Hematopoietic multipotent progenitor cell treated with erythropoietin and hydrocortisone succinate and interleukin-3 and kit ligand, for 4 days (in vitro differentiated cells): ENCODE data around the gene MARCHF2.

Experiments
- DNase-seq: peaks from one replicate; pipeline ENCODE4 v3.0.0-alpha.2; 2015

Gene MARCHF2

DNA sequence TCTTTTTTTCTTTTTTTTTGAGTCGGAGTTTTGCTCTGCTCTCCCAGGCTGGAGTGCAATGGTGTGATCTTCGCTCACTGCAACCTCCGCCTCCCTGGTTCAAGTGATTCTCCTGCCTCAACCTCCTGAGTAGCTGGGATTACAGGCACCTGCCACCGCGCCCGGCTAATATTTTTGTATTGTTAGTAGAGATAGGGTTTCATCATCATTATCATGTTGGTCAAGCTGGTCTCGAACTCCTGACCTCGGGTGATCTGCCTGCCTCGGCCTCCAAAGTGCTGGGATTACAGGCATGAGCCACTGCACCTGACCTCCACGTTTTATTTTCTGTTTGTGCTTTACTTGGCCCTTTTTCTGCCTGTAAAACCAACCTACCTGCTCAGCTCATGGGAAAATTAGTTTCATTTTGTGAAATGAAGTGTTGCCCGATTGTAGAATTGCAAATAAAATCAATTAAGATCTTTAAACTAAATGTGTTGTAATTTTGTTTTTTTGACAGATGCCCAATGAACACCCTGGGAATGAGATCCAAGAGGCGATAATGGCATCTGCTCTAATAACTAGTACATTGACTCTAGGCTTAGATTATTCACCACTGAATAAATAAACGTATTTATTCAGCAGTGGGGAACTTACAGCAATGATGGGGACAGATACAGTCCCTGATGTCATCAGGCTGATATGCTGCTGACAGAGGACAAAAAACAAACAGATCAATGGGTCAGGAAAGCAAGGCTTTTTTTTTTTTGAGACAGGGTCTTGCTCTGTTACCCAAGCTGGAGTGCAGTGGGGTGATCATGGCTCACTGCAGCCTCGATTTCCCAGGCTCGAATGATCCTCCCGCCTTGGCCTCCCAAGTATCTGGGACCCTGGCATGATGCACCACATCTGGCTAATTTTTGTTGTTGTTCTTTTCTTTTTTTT is 25.2 kb upstream of the MARCHF2 start:
- DNase-seq: no peak

DNA sequence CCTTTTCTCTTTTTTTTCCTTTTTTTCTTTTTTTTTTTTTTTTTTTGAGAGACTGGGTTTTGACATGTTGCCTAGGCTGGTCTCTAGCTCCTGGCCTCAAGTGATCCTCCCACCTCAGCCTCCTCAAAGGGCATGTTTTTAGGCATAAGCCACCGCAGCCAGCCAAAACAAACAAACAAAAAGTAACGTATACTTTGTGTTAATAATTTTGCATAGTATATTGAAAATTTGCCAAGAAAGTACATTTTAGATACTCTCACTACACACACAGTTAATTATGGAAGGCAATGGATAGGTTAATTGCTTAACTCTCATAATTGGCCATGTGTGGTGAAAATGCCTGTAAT is 24.5 kb upstream of the MARCHF2 start:
- DNase-seq: no peak

GRCh38 chr19:8389891-8390616 is 23.1 kb upstream of the MARCHF2 start, which contains the start of gene RAB11B:
Gene RAB11B, plus strand, starts transcription at chr19:8390360. Its CDS starts 57 bp downstream, at chr19:8390417.
- peak; percentile 100 for DNase-seq

- peak; percentile 97 for DNase-seq
These were observed 22.5 kb upstream of the MARCHF2 start for GRCh38 chr19:8390617-8390981.

GRCh38 chr19:8391198-8392016 is 21.7 kb upstream of the MARCHF2 start:
- DNase-seq: no peak

- no peak for DNase-seq
These were observed 21.0 kb upstream of the MARCHF2 start for GRCh38 chr19:8392017-8392591.

DNA sequence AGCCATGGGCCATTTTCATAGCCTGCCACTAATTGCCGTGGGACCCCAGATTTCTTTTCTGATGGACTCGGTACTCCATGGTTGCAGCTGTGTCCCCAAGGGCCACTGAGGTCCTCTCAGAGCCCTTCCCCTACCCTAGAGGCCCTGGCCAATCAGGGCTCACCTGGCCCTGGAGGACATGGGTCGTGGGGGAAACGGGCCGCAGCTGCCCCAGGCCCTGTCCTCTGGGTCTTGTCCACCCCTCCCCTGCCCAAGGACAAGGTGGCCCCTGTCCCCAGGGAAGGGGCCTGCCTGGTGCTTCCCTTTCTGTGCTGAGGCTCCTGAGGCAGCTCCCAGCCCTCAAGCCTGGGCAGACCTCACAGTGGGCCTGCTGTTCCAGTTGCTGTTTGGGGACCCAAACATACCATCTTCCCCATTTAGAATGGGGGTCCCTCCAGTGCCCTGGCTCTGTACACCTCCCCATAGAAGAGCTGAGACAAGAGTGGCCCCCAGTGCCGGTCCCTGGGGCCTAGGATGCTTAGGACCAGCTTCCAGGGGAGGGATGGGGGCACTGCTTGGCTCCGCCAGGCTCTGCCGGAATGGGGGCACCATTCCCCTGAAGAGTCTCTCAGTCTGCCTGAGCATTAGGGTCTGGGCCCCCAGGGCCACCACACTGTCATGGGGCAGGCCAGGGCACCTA is 19.8 kb upstream of the MARCHF2 start:
- no peak for DNase-seq

GRCh38 chr19:8393871-8394250 is 19.2 kb upstream of the MARCHF2 start:
- DNase-seq: no peak

DNA sequence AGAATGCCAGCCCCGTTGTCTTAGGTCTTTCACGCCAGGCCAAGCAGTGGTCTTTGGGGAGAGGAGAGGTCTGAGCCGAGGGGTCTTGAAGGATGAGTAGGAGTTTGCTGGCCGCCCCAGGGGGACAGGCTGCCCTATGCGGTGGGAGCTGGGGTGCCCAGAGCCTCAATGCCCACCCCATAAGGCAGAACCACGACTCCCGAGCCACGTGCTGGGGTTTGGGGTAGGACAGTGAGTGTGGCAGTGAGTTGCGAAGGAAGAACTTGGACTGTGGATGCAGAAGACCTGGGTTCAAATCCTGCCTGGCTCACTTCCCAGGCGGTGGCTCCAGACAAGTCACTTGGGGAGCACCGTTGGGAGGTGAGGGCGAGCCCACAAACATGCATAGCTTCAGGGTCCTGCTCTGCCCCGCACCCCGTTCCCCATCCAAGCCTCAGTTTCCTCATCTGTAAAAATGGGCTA is 17.5 kb upstream of the MARCHF2 start:
- no peak for DNase-seq

- DNase-seq: no peak
These were observed 16.9 kb upstream of the MARCHF2 start for GRCh38 chr19:8396185-8396562.

DNA sequence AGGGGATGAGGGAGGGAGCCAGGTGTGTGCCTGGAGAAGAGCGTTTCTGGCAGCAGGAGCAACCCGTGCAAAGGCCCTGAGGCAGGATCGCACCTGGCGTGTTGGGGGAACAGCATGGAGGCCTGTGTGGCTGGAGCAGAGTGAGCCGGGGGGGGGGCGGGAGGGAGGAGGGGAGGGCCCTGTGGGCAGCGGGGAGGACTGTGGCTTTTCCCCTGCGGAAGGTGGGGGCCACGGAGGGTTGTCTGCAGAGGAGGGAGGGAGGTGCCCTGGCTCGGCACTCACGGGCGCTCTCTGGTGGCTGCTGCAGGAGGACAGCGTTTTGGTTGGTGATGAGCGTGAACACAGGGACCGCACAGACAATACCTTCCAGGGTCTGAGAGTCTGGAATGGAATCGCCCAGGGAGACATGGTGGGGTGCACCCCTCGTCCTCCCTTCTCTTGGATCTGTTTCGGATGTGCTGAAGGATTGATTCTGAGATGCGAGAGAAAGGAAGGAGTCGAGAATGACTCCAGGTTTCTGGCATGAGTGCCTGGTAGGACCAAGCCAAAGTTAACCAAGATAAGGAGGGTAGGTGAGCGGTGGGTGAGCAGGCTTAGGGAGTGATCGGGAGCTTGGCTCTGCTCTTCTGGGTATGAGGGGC is 16.4 kb upstream of the MARCHF2 start:
- DNase-seq: peak; percentile 94

DNA sequence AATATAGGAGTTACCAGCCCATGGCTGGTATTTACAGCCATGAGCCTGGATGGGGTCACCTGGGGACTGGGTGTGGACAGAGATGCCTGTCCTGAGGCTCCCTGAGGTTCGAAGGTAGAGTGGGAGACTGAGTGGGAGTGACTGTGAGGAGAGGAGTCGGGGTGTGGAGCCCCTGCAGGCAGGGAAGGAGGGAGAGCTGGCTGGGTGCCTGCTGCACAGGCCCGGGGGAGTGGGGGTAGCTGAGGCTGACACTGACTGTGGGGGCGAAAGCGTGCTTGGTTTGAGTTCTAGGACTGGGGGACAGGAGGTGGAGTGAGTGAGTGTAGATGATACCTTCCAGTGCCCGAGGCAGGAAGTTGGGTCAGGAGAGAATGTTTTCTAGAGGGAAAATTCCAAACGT is 15.8 kb upstream of the MARCHF2 start:
- DNase-seq: no peak

DNA sequence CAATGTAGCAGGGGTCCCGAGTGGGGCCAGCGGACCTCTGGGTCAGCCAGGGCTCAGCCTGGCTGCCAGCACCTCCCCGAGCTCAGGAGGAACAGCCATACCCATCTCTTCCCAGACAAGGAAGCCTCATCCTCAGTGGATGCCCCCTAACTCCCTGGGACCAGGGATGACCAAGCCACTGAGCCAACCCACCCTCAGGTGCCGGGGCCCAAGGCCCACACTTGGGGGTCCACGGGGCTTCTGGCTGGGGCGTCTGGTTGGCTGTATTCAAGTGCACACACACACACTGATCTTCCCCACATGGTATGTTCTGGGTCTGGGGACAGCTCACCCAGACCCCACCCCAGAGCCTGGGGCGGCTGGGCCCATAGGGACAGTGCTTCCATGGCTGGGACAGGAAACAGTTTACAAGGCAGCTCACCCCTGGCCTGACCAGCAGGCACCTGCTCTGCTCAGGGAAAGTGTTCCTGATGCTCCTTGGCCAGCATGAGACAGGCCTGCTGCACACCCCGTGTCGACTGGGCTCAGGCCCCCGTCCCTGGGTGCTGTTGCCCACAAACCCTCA is 15.3 kb upstream of the MARCHF2 start:
- DNase-seq: no peak

GRCh38 chr19:8398311-8398771 is 14.8 kb upstream of the MARCHF2 start:
- no peak for DNase-seq

DNA sequence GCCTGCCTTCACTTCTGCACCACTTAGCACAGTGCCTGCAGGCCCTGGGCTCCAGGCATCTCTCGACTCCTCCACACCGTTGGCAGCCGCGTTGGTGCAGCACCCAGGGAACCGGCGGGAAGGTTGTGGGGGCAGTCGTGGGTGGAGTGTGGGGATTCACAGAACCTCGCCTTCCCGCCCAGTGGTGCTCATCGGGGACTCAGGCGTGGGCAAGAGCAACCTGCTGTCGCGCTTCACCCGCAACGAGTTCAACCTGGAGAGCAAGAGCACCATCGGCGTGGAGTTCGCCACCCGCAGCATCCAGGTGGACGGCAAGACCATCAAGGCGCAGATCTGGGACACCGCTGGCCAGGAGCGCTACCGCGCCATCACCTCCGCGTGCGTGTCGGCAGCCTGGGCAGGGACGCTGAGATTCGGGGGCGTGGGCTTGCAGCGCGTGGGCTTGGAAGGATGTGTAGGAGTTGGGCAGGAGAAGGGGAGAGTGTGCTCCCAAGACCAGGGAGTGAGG is 13.4 kb upstream of the MARCHF2 start:
- no peak for DNase-seq

GRCh38 chr19:8401981-8402411 is 11.1 kb upstream of the MARCHF2 start:
- no peak for DNase-seq

- DNase-seq: no peak
These were observed 9.8 kb upstream of the MARCHF2 start for GRCh38 chr19:8403098-8403819.

DNA sequence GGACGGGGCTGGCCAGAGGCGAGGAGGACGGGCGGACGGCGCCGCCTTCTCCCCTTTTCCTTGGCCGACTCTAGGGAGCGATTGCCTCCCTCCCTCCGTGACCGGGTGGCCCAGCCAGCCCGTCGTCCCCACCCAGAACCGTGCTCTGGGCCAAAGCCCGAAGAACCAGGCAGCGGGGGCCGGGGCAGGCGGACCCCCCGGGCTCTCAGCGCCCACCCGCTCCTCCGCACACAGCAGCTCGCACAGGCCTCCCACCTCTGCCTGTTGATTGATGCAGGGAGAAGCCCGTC is 9.3 kb upstream of the MARCHF2 start:
- no peak for DNase-seq

DNA sequence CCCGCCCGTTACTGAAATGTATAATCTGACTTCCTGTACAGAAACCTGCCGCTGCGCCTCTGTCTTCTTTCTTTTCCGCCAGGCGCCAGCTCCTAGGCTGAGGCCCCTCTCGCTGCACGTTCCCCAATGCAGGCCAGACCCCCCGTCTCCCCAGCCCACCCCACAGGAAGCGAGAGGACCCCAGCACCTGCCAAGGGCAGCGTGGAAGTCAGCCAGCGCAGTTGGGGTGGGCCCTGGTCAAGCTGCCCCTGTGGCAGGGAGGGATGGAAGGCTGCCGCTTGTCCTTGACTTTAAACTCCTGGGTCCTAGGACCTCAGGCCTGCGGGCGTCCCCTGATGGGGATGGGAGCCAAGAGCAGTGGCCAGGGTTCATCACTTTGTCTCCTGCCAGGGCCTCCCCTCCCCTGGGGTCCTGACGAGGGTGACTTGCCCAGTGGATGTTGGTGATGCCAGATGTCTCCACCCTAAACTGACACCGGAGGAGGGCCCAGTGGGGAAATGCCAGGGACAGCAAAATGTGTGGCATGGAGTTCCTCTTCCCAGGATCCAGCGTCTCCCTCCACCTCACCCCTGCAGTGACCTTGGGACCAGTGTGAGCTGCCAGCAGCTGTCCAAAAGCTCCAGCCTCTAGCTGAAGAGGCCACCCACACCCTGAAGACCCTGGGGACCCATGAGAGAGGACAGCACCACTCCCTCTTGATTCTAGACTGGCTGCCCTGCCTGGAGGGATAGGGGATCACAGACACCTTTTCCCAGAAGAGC is 8.5 kb upstream of the MARCHF2 start:
- no peak for DNase-seq

DNA sequence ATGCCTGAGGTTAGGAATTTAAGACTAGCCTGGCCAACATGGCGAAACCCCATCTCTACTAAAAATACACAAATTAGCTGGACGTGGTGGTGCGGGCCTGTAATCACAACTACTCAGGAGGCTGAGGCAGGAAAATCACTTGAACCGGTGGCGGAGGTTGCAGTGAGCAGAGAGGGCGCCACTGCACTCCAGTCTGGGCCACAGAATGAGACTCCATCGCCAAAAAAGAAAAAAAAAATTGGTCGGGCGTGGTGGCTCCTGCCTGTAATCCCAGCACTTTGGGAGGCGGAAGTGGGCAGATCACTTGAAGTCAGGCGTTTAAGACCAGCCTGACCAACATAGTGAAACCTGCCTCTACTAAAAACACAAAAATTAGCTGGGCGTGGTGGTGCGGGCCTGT is 2.4 kb upstream of the MARCHF2 start:
- DNase-seq: peak; percentile 33
